Esophagus squamous epithelium (tissue), 5 donors: ENCODE results near the gene ELMO1. TPM values are rescaled to one million over a fixed set of nuclear protein-coding genes. Genes with fewer than 3 reads are reported as not detected.

ENCODE experiments used
- DNase-seq: peaks from one replicate; lab custom pipeline; 2025; lab: John Stamatoyannopoulos, UW
- H3K27ac ChIP-seq, 4 donors: fragments of 200-600 bp; sonication (generic); one replicate each; pipeline ENCODE4 v1.5.1; 2016 to 2019; ENCODE audit warnings: mild to moderate bottlenecking in 1 of 4
- H3K27me3 ChIP-seq, 4 donors: fragments of 200-600 bp; sonication (generic); 1 replicate in 3 of 4; 2 replicates in 1 of 4; pipeline versions ENCODE4 v1.5.1 to v1.6.0; 2017 to 2021; ENCODE audit warnings: antibody characterized with exemption in 1 of 4
- H3K36me3 ChIP-seq, 3 donors: fragments of 200-600 bp; sonication (generic); one replicate each; pipeline ENCODE4 v1.5.1; 2016 to 2019
- H3K4me1 ChIP-seq, 3 donors: fragments of 200-600 bp; sonication (generic); one replicate each; pipeline ENCODE4 v1.5.1; 2017 to 2019
- H3K4me3 ChIP-seq, 4 donors: fragments of 200-600 bp; sonication (generic); 1 replicate in 3 of 4; 2 replicates in 1 of 4; pipeline ENCODE4 v1.5.1; 2016 to 2019; ENCODE audit warnings: mild to moderate bottlenecking in 2 of 4, moderate library complexity in 1 of 4
- H3K9me3 ChIP-seq, 3 donors: fragments of 200-600 bp; sonication (generic); one replicate each; pipeline ENCODE4 v1.5.1; 2016 to 2019
- POLR2A ChIP-seq, 4 donors: fragments of 450-650 bp; IDR thresholded peaks; one replicate each; pipeline ENCODE4 v1.6.1; 2017; ENCODE audit warnings: antibody characterized with exemption in 4 of 4, mild to moderate bottlenecking in 4 of 4, moderate library complexity in 3 of 4
- WGBS, 2 donors: methylation state at CpG; one replicate each; pipeline ENCODE4 v1.1.5; 2018; 5-methylcytosine and 5-hydroxymethylcytosine counted together
- intact Hi-C: fragments of 100-400 bp; cut with DNase I; formaldehyde crosslinking; loops from one replicate; pipeline ENCODE4 v1.15.0; 2022
- total RNA-seq, 4 donors: library from RNA; depleted of rRNA; stranded (reverse); fragments of >200 nt; gene quantifications; one replicate each; pipeline ENCODE4 v1.1.0, GENCODE V29; 2016
- TF ChIP-seq, protein P1 (sequence below), 6 experiments: fragments of 450-650 bp in 4 of 6; fragments of 200-600 bp in 2 of 6; sonication (generic) in 2 of 6; IDR thresholded peaks; one replicate each; pipeline ENCODE4 v1.5.1; 2016 to 2019; ENCODE audit warnings: antibody characterized with exemption in 6 of 6, mild to moderate bottlenecking in 4 of 6, moderate library complexity in 4 of 6
- donor health status: DM: yes; HTN: yes; CAD: no.

Gene ELMO1
- total RNA-seq, 4 donors from 2014 or later, result 0.68 to 36.6 (median 11.8) TPM

DNA sequence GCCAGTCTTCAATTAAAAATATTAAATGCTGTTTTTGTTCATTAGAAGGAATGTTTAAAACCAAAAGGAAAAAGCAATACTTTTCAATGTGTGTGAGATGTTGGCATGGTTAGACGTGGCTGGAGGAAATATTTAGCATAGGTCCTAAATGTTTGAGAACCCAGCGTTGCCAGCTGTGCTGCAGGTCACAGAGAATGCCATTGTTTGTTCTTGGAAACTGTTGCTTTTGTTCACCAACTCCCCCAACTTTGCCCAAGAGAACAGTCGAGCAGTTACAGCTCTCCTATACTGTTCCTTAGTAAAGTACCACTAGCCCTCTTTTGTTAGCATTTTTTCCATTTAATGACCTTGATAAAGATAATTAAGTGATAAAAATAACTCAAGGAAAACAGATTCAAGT is 44.5 kb upstream of the ELMO1 start:
- Histone ChIP-seq H3K27me3 (no peaks in the 10 kb centered on the region), H3K9me3 (peaks cover 0 to 3% (median 0%) of the 10 kb centered on the region in 3 donors), H3K27ac (no peak overlapping the region), H3K4me1 (no peaks in the 10 kb centered on the region), H3K36me3 (no peaks in the 10 kb centered on the region), H3K4me3 (no peak overlapping the region)
- 47 to 57% methylated on average over 3 of the region's 3 CpGs for WGBS, 2 donors
- DNase-seq, result no peak
- intact Hi-C loops, result no loop called here
- TF ChIP-seq, protein P1, sequence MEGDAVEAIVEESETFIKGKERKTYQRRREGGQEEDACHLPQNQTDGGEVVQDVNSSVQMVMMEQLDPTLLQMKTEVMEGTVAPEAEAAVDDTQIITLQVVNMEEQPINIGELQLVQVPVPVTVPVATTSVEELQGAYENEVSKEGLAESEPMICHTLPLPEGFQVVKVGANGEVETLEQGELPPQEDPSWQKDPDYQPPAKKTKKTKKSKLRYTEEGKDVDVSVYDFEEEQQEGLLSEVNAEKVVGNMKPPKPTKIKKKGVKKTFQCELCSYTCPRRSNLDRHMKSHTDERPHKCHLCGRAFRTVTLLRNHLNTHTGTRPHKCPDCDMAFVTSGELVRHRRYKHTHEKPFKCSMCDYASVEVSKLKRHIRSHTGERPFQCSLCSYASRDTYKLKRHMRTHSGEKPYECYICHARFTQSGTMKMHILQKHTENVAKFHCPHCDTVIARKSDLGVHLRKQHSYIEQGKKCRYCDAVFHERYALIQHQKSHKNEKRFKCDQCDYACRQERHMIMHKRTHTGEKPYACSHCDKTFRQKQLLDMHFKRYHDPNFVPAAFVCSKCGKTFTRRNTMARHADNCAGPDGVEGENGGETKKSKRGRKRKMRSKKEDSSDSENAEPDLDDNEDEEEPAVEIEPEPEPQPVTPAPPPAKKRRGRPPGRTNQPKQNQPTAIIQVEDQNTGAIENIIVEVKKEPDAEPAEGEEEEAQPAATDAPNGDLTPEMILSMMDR (IDR thresholded peaks at IDR 0.05), result no peak
- TF ChIP-seq POLR2A (IDR thresholded peaks at IDR 0.05), result no peak

DNA sequence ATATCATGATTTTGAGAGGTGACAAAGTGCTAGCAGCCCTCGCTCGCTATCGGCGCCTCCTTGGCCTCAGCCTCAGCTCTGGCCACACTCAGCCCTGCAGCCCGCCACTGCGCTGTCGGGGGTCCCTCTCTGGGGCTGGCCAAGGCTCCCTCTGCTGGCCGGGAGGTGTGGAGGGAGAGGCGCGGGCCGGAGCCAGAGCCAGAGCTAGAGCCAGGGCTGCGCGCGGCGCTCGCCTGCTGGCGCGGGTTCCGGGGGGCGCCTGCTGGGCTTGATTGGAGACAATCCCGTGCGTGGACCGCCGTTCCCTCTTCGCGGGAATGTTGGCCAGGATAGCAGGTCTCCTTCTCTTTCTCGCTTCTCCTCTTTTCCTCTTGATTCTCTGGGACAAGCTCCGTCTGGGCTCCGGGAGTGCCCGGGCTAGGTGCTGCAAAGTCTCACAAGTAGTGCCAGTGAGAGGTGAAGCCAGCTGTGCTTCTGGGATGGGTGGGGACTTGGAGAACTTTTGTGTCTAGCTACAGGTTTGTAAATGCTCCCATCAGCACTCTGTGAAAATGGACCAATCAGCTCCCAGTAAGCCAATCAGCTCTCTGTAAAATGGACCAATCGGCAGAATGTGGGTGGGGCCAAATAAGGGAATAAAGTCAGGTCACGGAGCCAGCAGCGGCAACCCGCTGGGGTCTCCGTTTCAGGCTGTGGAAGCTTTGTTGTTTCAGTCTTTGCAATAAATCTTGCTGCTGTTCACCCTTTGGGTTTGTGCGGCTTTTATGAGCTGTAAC is 43.4 kb upstream of the ELMO1 start:
- Histone ChIP-seq H3K27ac (no peak overlapping the region), H3K4me3 (no peak overlapping the region), H3K9me3 (peaks cover 0 to 12% (median 0%) of the 10 kb centered on the region in 3 donors), H3K4me1 (no peaks in the 10 kb centered on the region), H3K36me3 (no peaks in the 10 kb centered on the region), H3K27me3 (no peaks in the 10 kb centered on the region)
- DNase-seq, result no peak
- intact Hi-C loops, result no loop called here
- 94 to 97% methylated on average over 15 to 27 of the region's 36 CpGs for WGBS, 2 donors
- TF ChIP-seq, protein P1 (IDR thresholded peaks at IDR 0.05), result no peak

DNA sequence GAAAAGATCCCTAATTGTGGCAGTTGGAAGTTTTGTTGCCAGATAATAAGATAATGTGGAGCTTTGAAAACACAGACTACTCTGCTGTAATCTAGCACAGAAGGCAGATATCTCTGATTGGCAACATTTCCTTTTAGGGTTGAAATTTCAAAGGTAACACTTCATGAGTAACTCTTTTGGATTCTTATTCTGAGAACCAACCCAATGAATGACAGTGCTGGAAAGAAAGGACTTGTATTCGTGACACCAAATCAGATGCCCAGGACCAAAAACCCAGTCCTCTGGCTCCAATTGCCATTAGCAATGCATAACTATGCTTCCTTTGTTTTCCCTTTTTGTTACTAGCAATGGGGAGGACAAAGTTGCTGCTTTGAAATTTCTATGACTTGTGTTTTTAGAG is 41.0 kb upstream of the ELMO1 start:
- TF ChIP-seq, protein P1 (IDR thresholded peaks at IDR 0.05), result no peak
- no peak for TF ChIP-seq POLR2A (IDR thresholded peaks at IDR 0.05)

DNA sequence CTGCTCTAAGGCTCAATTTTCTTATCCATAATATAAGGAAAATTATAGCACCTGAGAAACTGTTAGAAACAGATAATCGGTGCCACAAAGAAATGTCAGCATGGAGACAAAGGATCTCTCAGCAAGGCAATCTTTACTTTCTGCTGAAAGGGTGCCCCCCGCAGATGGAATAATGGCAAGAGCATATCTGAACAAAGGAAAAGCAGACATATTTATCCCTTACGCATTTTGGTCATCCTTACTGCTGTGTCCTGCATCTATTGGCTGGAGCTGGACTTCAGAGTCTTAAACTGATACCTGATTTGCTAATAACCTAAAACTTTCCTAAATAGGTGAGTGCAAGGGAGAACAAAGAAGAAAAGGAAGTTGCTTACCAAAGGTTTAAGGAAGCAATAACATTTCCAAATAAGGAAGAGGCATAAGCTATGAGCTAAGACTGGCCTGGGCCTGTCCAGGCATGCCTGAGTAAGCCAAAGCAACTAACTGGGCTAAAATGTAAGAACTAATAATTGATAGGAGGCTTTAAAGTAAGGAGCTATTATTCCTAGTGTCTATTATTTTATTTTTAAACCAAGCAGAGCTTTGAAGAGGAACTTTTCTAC is 39.6 kb upstream of the ELMO1 start:
- no peaks in the 10 kb centered on the region for H3K4me1 ChIP-seq
- TF ChIP-seq POLR2A (IDR thresholded peaks at IDR 0.05), result no peak
- TF ChIP-seq, protein P1 (IDR thresholded peaks at IDR 0.05), result no peak
- H3K9me3 ChIP-seq, result peaks cover 0 to 14% (median 0%) of the 10 kb centered on the region in 3 donors
- DNase-seq, result no peak
- no peaks in the 10 kb centered on the region for H3K36me3 ChIP-seq
- no peak overlapping the region for H3K27ac ChIP-seq
- intact Hi-C loops, result no loop called here
- 92 to 100% methylated on average over 3 of the region's 3 CpGs for WGBS, 2 donors
- H3K4me3 ChIP-seq, result no peak overlapping the region
- no peaks in the 10 kb centered on the region for H3K27me3 ChIP-seq

More for the DNA sequence above, 41.0 kb upstream of the ELMO1 start:
- Histone ChIP-seq H3K9me3 (peaks cover 0 to 14% (median 0%) of the 10 kb centered on the region in 3 donors), H3K4me3 (no peak overlapping the region), H3K36me3 (no peaks in the 10 kb centered on the region), H3K4me1 (no peaks in the 10 kb centered on the region), H3K27me3 (no peaks in the 10 kb centered on the region), H3K27ac (no peak overlapping the region)
- 69 to 82% methylated on average over 1 of the region's 1 CpG for WGBS, 2 donors
- intact Hi-C loops, result no loop called here
- no peak for DNase-seq

DNA sequence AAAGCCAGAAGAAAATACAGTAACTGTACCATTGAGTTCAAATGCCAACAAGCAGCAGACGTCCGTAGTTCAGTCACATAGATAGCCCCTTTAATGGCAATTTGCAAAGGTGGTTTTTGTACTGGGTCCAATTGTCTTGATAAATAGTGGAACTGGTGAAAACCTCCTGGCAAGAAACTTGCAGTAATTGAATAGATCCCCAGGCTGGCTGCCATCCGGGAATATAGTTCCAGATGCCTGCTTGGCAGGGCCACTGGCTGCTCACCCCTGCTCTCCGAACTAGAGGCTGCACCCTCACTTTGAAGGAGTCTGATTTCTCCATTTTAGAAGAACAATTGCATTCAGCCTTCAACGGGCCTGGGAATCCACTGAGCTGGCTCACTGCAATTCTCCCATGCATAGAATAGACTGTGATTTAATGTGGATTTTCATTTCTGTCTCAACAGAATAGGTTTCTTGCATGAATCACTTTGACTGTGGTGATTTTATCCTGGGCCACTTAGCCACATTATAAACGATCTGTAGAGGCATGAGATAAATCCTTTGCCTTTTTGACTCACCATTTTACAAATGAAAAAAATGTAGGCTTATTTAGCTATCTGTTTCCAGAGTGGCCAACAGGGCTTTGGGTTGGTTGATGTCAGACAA is 35.9 kb upstream of the ELMO1 start:
- no peak for TF ChIP-seq POLR2A (IDR thresholded peaks at IDR 0.05)
- TF ChIP-seq, protein P1 (IDR thresholded peaks at IDR 0.05), result no peak
- WGBS, 2 donors, result 41 to 54% methylated on average over 4 to 6 of the region's 6 CpGs
- Histone ChIP-seq H3K4me3 (no peak overlapping the region), H3K27ac (no peak overlapping the region), H3K27me3 (no peaks in the 10 kb centered on the region), H3K4me1 (peaks cover 0 to 4% (median 0%) of the 10 kb centered on the region in 3 donors), H3K36me3 (no peaks in the 10 kb centered on the region), H3K9me3 (peaks cover 0 to 14% (median 0%) of the 10 kb centered on the region in 3 donors)
- intact Hi-C loops, result no loop called here
- no peak for DNase-seq
